GM12864 (cell line): ENCODE results near the gene CNGB1.

Experiments used
- DNase-seq: peaks from one replicate; pipeline ENCODE4 v3.0.0-alpha.2; 2011; ENCODE audit warnings: low read depth
- H3K4me3 ChIP-seq: 2 replicates; pipeline ENCODE4 v1.5.1; 2011; ENCODE audit warnings: mild to moderate bottlenecking, low read depth, low read length, control low read depth
- TF ChIP-seq, protein P1 (sequence below): IDR thresholded peaks from 2 replicates; pipeline ENCODE4 v1.5.1; 2011; ENCODE audit warnings: low read depth, mild to moderate bottlenecking, moderate library complexity, low read length, control low read depth, inconsistent platforms; ENCODE audit errors: missing control alignments

Gene CNGB1

DNA sequence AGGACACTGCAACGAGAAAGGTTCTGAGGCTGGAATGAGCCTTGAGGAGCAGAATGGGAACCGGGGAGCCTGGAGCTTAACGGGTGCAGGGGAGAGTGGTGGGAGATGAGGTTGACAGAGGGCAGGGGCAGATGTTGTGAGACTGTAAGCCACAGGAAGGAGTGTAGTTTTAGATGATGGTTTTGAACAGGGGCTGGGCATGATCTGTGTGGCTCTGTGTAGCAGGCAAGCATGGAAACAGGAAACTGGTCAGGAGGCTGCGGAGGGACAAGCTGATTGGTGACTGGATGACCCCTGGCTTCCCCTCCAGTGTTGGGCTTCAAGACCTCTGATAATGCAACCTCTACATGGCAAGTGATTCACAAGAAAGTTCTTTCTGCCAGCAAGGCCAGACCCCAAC, 1.4 kb upstream of the CNGB1 start:
- no peak for DNase-seq
- TF ChIP-seq, protein P1, sequence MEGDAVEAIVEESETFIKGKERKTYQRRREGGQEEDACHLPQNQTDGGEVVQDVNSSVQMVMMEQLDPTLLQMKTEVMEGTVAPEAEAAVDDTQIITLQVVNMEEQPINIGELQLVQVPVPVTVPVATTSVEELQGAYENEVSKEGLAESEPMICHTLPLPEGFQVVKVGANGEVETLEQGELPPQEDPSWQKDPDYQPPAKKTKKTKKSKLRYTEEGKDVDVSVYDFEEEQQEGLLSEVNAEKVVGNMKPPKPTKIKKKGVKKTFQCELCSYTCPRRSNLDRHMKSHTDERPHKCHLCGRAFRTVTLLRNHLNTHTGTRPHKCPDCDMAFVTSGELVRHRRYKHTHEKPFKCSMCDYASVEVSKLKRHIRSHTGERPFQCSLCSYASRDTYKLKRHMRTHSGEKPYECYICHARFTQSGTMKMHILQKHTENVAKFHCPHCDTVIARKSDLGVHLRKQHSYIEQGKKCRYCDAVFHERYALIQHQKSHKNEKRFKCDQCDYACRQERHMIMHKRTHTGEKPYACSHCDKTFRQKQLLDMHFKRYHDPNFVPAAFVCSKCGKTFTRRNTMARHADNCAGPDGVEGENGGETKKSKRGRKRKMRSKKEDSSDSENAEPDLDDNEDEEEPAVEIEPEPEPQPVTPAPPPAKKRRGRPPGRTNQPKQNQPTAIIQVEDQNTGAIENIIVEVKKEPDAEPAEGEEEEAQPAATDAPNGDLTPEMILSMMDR: no peak
- no peak overlapping the region for H3K4me3 ChIP-seq

DNA sequence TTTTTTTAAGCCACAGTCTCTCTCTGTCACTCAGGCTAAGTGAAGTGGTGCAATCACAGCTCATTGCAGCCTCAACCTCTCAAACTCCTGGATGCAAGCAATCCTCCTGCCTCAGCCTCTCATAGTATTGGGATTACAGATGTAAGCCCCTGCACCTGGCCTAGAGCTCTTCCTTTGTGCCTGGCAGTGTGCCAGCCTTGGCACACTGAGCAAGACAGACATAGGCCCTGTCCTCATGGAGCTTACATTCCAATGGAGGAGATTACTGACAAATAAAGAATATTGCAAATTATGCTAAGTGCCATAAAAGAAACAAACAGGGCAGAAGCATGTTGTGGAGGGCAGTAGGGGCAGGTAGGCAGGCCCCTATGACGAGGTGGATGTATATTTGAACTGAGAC, 920 bp upstream of the CNGB1 start:
- DNase-seq: no peak
- H3K4me3 ChIP-seq: no peak overlapping the region
- TF ChIP-seq, protein P1: no peak

DNA sequence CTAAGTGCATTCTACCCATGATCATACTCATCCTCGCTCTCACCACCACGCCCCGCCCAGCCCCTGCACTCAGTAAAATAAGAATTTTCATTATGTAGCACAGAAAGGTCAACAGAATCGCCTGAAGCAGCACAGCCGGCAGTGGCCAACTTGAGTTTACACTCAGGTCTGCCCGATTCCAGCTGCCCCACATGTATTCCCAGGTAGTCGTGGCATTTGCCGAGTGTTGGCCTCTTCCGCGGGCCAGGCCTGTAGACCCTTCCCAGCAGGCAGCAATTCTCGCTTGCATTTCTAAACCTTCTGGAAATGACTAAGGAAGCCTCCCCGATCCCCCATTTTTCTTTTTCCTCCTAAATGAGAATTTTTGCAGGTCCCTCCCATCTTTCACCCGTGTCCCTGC, 609 bp downstream of the CNGB1 start:
- DNase-seq: no peak
- TF ChIP-seq, protein P1: no peak
- H3K4me3 ChIP-seq: no peak overlapping the region

DNA sequence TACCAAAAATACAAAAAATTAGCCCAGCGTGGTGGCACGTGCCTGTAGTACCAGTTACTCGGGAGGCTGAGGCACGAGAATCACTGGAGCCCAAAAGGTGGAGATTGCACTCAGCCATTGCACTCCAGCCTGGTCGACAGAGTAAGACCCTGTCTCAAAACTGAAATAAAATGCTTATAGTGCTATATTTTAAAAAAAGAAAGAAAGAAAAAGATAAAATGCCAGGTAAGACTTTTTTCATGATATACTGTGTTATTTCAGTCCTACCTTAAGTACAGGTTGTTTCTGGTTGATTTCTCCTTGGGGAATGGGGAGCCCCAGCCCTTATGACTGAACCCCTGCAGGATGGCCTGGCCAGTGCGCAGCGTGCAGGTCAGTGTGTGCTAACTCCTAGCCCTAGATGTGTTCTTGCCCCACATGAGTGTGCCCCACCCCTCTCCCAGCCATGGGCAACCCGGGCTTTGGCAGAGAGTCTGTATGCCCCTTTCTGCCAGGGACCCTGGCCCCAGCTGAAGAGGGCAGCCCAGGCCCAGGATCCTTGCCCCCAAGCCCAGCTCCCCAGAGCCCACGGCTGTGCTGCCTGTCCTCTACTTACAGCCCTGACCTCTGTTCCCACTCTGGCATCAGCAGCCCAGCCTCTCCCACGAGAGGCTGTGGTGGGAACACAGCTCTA, 1.3 kb downstream of the CNGB1 start:
- no peak for DNase-seq
- H3K4me3 ChIP-seq: no peak overlapping the region
- TF ChIP-seq, protein P1: no peak

DNA sequence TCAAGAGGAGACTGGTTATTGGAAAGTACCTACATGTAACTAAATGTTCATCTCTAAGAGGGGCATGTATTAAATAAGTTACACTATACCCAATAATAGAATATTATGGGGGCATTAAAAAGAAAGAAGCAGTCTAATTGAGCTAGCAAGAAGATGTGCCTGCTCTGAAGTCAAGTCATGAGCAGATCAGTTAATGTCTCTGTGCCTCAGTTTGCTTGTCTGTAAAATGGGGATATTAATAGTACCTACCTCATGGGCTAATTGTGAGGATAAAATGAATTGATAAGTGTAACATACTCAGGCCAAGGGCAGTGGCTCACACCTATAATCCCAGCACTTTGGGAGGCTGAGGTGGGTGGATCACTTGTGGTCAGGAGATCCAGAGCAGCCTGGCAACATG, 3.0 kb downstream of the CNGB1 start:
- TF ChIP-seq, protein P1: no peak
- no peak overlapping the region for H3K4me3 ChIP-seq
- DNase-seq: no peak

DNA sequence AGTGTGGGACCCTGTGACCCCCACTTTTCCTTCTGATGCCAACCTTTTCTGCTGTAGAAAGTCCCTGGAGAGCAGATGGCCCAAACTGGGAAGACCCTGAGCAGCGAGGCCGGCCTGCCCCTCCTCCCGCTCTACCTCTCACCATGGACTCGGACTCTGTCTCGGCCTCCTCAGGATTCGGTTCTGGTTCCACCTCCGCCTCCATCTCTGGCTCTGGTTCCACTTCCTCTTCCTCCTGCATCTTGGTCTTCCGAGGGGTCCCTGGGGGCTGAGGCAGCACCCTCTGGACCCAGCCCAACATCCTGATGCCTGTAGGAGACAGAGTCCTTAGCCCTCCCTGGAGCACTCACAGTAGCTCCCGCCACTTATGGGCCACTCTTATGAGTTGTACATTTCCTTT, 3.9 kb downstream of the CNGB1 start:
- no peak for DNase-seq
- TF ChIP-seq, protein P1: no peak
- no peak overlapping the region for H3K4me3 ChIP-seq

DNA sequence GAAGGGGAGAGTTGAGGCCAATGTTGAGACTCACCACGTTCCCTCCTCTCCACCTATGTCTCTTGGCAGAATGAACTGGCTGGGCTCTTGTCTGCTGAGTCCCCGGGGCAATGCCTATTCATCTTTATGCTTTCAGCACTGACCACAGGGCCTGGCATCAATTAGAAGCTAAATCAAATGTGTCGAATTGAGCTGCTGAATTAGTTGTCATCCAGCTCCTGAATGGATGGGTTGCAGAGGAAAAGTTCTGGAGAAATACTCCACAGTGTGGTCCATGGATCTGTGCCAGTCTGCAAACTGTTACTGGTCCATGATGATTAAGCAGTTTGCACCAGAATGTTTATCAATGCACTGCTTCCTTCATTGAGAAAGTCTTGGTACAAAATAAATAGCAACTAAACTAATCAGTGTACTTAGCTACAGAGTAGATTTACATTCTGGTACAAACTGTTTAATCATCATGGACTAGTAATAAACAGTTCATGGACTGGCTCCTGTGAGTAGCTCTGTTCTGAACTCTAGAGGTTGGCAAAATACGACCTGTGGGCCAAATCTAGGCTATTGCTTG, 4.6 kb downstream of the CNGB1 start:
- H3K4me3 ChIP-seq: no peak overlapping the region
- TF ChIP-seq, protein P1: no peak
- DNase-seq: no peak
